ENCODE measurements around the gene GATC. TPM values are rescaled to one million over a fixed set of nuclear protein-coding genes. Genes with fewer than 3 reads are reported as not detected.

The GATC gene
- total and polyA plus RNA-seq, 2 donors (not counting 3 experiments of a cell fraction or from before 2014, with no cell fraction given): 13.0 to 28.8 TPM

- DNase-seq (ENCODE audit: low read depth, low spot score) (no peak), FAIRE-seq (no peak)
- no peaks in the 10 kb centered on the region for H3K27me3 ChIP-seq (ENCODE audit: control insufficient read depth in 2 of 2, insufficient read depth in 2 of 2, low read length in 2 of 2)
- H3K4me1 ChIP-seq (ENCODE audit: control insufficient read depth, extremely low read depth, insufficient read depth, low read length): no peaks in the 10 kb centered on the region
- H4K20me1 ChIP-seq (replicated peaks; ENCODE audit: control insufficient read depth, extremely low read depth, insufficient read depth, low read length): no peaks in the 10 kb centered on the region
- peaks cover 0 to 11% of the 10 kb centered on the region in 2 experiments for H3K36me3 ChIP-seq (ENCODE audit: control insufficient read depth in 2 of 2, extremely low read depth in 1 of 2, insufficient read depth in 2 of 2, low read length in 2 of 2)
- H2AFZ ChIP-seq (ENCODE audit: low read depth, low read length): no peak overlapping the region
- no peaks in the 10 kb centered on the region for H3K79me2 ChIP-seq (ENCODE audit: control insufficient read depth, insufficient read depth, low read length)
- H3K9ac ChIP-seq (replicated peaks; ENCODE audit: extremely low read depth, insufficient read depth, low read length): no peak overlapping the region
- ChIA-PET CTCF (interaction anchor here (0.8 to 1.6 kb wide), 3 partner anchors 30 to 47 kb away, joined by 3 to 4 read pairs (median 4); a partner anchor contains a TSS), POLR2A (interaction anchor here (1.9 kb wide), 1 partner anchor 8 kb away, joined by 6 read pairs; the partner anchor contains the start of gene DYNLL1)
- no peak overlapping the region for H3K4me2 ChIP-seq (ENCODE audit: insufficient read depth, low read length)
- no peak overlapping the region for H3K27ac ChIP-seq (ENCODE audit: insufficient read depth, low read depth, low read length)
- dilution Hi-C loops (cut with MboI; ENCODE audit: extremely low pct_ligation_motif_present, low sequenced_read_pairs): no loop called here
- no TSS peak for BruUV-seq (replicated peaks)
- no peaks in the 10 kb centered on the region for H3K9me1 ChIP-seq (replicated peaks; ENCODE audit: control insufficient read depth, extremely low read depth, insufficient read depth, low read length)
- no peak for TF ChIP-seq EZH2 (IDR thresholded peaks at IDR 0.05; ENCODE audit: borderline replicate concordance, low read depth, low read length, severe bottlenecking)
- no peak for TF ChIP-seq GATA2 (IDR thresholded peaks at IDR 0.05; ENCODE audit: insufficient read depth, insufficient read length, low read depth, low read length)
- no peak for TF ChIP-seq FOS (IDR thresholded peaks at IDR 0.05; ENCODE audit: borderline replicate concordance, insufficient read depth, low read length)
- TF ChIP-seq POLR2AphosphoS5 (IDR thresholded peaks at IDR 0.05; ENCODE audit: insufficient read depth, low read depth, low read length): no peak
- TF ChIP-seq POLR2A (IDR thresholded peaks at IDR 0.05; ENCODE audit: low read depth, low read length): no peak
- TF ChIP-seq MYC (IDR thresholded peaks at IDR 0.05; ENCODE audit: low read depth, low read length): no peak
- no peak for TF ChIP-seq CTCF (IDR thresholded peaks at IDR 0.05; ENCODE audit: extremely low read depth in 1 of 2, insufficient read depth in 1 of 2, low read depth in 1 of 2, low read length in 2 of 2)
- TF ChIP-seq JUN (IDR thresholded peaks at IDR 0.05; ENCODE audit: borderline replicate concordance, insufficient read depth, insufficient read length, low read depth): no peak
- no peak for TF ChIP-seq MAX (IDR thresholded peaks at IDR 0.05; ENCODE audit: insufficient read depth, insufficient read length)
- intact Hi-C loops (cut with micrococcal nuclease): no loop called here
- no peak overlapping the region for H3K4me3 ChIP-seq (replicated peaks in 1 of 3; ENCODE audit: insufficient read depth in 1 of 3, low read depth in 1 of 3, low read length in 3 of 3)
- H3K9me3 ChIP-seq (replicated peaks; ENCODE audit: control insufficient read depth, insufficient read depth, low read length): no peaks in the 10 kb centered on the region
These were observed 58.3 kb downstream of the GATC start for GRCh38 chr12:120504587-120504986.

Measured in endothelial cell of umbilical vein (primary cell).